H9 (cell line): ENCODE data around the gene MYO1D. TPM values are rescaled to one million over a fixed set of nuclear protein-coding genes. Genes with fewer than 3 reads are reported as not detected.
A peak's percentile ranks its signal among the peaks of the same experiment; 100 is the strongest.

ENCODE experiments used
- DNase-seq: peaks from one replicate; pipeline ENCODE4 v3.0.0-alpha.2; 2017
- H2AFZ ChIP-seq: one replicate; pipeline ENCODE4 v1.6.1; 2013; ENCODE audit warnings: mild to moderate bottlenecking, low read length, control low read depth, moderate library complexity
- H2AK5ac ChIP-seq: 2 replicates; pipeline ENCODE4 v1.6.1; 2013; ENCODE audit warnings: low read length, control low read depth, mixed read lengths; ENCODE audit not compliant: insufficient read length
- H2BK120ac ChIP-seq: one replicate; pipeline ENCODE4 v1.6.1; 2013; ENCODE audit warnings: low read depth, mild to moderate bottlenecking, low read length, control low read depth, inconsistent platforms; ENCODE audit not compliant: poor library complexity, severe bottlenecking
- H2BK12ac ChIP-seq: 2 replicates; pipeline ENCODE4 v1.6.1; 2013; ENCODE audit warnings: low read length, control low read depth, mixed read lengths, low read depth; ENCODE audit not compliant: insufficient read length
- H2BK15ac ChIP-seq: 2 replicates; pipeline ENCODE4 v1.6.1; 2013; ENCODE audit warnings: low read depth, low read length, control low read depth
- H2BK20ac ChIP-seq: one replicate; pipeline ENCODE4 v1.6.1; 2013; ENCODE audit warnings: low read depth, mild to moderate bottlenecking, low read length, control low read depth, inconsistent platforms; ENCODE audit not compliant: poor library complexity, severe bottlenecking
- H2BK5ac ChIP-seq: 2 replicates; pipeline ENCODE4 v1.6.1; 2013; ENCODE audit warnings: low read length, control low read depth, mixed read lengths; ENCODE audit not compliant: insufficient read length
- H3K14ac ChIP-seq: 2 replicates; pipeline ENCODE4 v1.6.1; 2013; ENCODE audit warnings: low read length, control low read depth; ENCODE audit not compliant: insufficient read depth
- H3K18ac ChIP-seq: 2 replicates; pipeline ENCODE4 v1.6.1; 2013; ENCODE audit warnings: low read depth, mild to moderate bottlenecking, mixed read lengths, low read length, control low read depth; ENCODE audit not compliant: insufficient read length
- H3K23ac ChIP-seq: 2 replicates; pipeline ENCODE4 v1.6.1; 2013; ENCODE audit warnings: low read length, control low read depth, mixed read lengths, low read depth; ENCODE audit not compliant: insufficient read length
- H3K23me2 ChIP-seq: 2 replicates; pipeline ENCODE4 v1.6.1; 2013; ENCODE audit warnings: low read depth, mild to moderate bottlenecking, mixed read lengths, low read length, control low read depth; ENCODE audit not compliant: insufficient read length, poor library complexity, severe bottlenecking
- H3K27ac ChIP-seq: 2 replicates; pipeline ENCODE4 v1.5.1; 2013; ENCODE audit warnings: low read length, control low read depth, mixed read lengths, low read depth; ENCODE audit not compliant: insufficient read length
- H3K27me3 ChIP-seq: 2 replicates; pipeline ENCODE4 v1.6.1; 2013; ENCODE audit warnings: low read length, control low read depth, inconsistent platforms; ENCODE audit not compliant: insufficient read depth
- H3K4ac ChIP-seq: 2 replicates; pipeline ENCODE4 v1.6.1; 2013; ENCODE audit warnings: low read depth, mild to moderate bottlenecking, control low read depth, inconsistent platforms, low read length, moderate library complexity
- H3K4me1 ChIP-seq: 2 replicates; pipeline ENCODE4 v1.6.1; 2013; ENCODE audit warnings: low read length, control low read depth, inconsistent platforms; ENCODE audit not compliant: insufficient read depth
- H3K4me2 ChIP-seq: 2 replicates; pipeline ENCODE4 v1.6.1; 2013; ENCODE audit warnings: low read length, control low read depth, mixed read lengths; ENCODE audit not compliant: insufficient read length, insufficient read depth
- H3K56ac ChIP-seq: 2 replicates; pipeline ENCODE4 v1.6.1; 2013; ENCODE audit warnings: low read depth, mild to moderate bottlenecking, mixed read lengths, low read length, control low read depth; ENCODE audit not compliant: insufficient read length
- H3K79me1 ChIP-seq: 2 replicates; pipeline ENCODE4 v1.6.1; 2013; ENCODE audit warnings: low read depth, mild to moderate bottlenecking, moderate library complexity, low read length, control low read depth, inconsistent platforms; ENCODE audit not compliant: insufficient read depth, poor library complexity, severe bottlenecking
- H3K79me2 ChIP-seq: 2 replicates; pipeline ENCODE4 v1.6.1; 2013; ENCODE audit warnings: low read length, control low read depth, inconsistent platforms; ENCODE audit not compliant: insufficient read depth
- H3K9ac ChIP-seq: 2 replicates; pipeline ENCODE4 v1.6.1; 2013; ENCODE audit warnings: low read length, control low read depth, mixed read lengths; ENCODE audit not compliant: insufficient read length; ENCODE audit errors: extremely low read depth
- H3K9me3 ChIP-seq: one replicate; pipeline ENCODE4 v1.6.1; 2013; ENCODE audit warnings: low read depth, low read length, inconsistent platforms; ENCODE audit not compliant: control insufficient read depth
- H3T11ph ChIP-seq: one replicate; pipeline ENCODE4 v1.6.1; 2013; ENCODE audit warnings: mild to moderate bottlenecking, low read length, control low read depth, inconsistent platforms
- H4K20me1 ChIP-seq: one replicate; pipeline ENCODE4 v1.6.1; 2013; ENCODE audit not compliant: control insufficient read depth, insufficient read length, insufficient read depth
- H4K5ac ChIP-seq: 2 replicates; pipeline ENCODE4 v1.6.1; 2013; ENCODE audit warnings: low read depth, mild to moderate bottlenecking, mixed read lengths, low read length, control low read depth; ENCODE audit not compliant: insufficient read length
- H4K8ac ChIP-seq: replicated peaks from 2 replicates; pipeline ENCODE4 v1.6.1; 2013; ENCODE audit warnings: low read length, control low read depth, mixed read lengths, low read depth; ENCODE audit not compliant: insufficient read length
- H4K91ac ChIP-seq: 2 replicates; pipeline ENCODE4 v1.6.1; 2013; ENCODE audit warnings: low read depth, mild to moderate bottlenecking, moderate library complexity, mixed read lengths, low read length, control low read depth; ENCODE audit not compliant: insufficient read length
- H3K27ac Mint-ChIP-seq, 3 experiments: 2 replicates in 2 of 3; 3 replicates in 1 of 3; pipeline ENCODE4 v1.8.0; 2020 to 2021; ENCODE audit warnings: mixed read lengths in 3 of 3, mild to moderate bottlenecking in 1 of 3, moderate library complexity in 1 of 3
- H3K27me3 Mint-ChIP-seq: 2 replicates; pipeline ENCODE4 v1.8.0; 2021; ENCODE audit warnings: low read depth, mild to moderate bottlenecking, moderate library complexity, mixed read lengths
- H3K36me3 Mint-ChIP-seq, 3 experiments: 2 replicates in 2 of 3; 3 replicates in 1 of 3; pipeline ENCODE4 v1.8.0; 2020 to 2021; ENCODE audit warnings: low read depth in 3 of 3, mixed read lengths in 3 of 3; ENCODE audit not compliant: insufficient read depth in 1 of 3
- H3K4me1 Mint-ChIP-seq, 2 experiments: 2 replicates each; pipeline ENCODE4 v1.8.0; 2020; ENCODE audit warnings: mixed read lengths in 2 of 2
- H3K4me3 Mint-ChIP-seq, 2 experiments: 2 replicates in 1 of 2; 3 replicates in 1 of 2; pipeline ENCODE4 v1.8.0; 2020 to 2021; ENCODE audit warnings: mild to moderate bottlenecking in 2 of 2, mixed read lengths in 2 of 2, moderate library complexity in 1 of 2
- H3K9me3 Mint-ChIP-seq, 2 experiments: 2 replicates in 1 of 2; 3 replicates in 1 of 2; pipeline ENCODE4 v1.8.0; 2020; ENCODE audit warnings: mild to moderate bottlenecking in 2 of 2, mixed read lengths in 2 of 2, moderate library complexity in 1 of 2
- WGBS: extraction: QIAGEN DNeasy Blood & Tissue Kit; methylation state at CpG from one replicate; pipeline ENCODE4 v1.1.7; 2013; ENCODE audit warnings: missing lambda C conversion rate, low lambda C conversion rate, mixed read lengths; ENCODE audit not compliant: insufficient read length; ENCODE audit errors: extremely low coverage; 5-methylcytosine and 5-hydroxymethylcytosine counted together
- total RNA-seq: library from RNA; stranded (reverse); gene quantifications from 2 replicates; pipeline ENCODE4 v1.2.1, GENCODE V29; 2021
- TF ChIP-seq, protein P1 (sequence below): fragments of 200-600 bp; sonication (generic); conservative IDR thresholded peaks from 3 replicates; pipeline ENCODE4 v1.8.0; 2021; ENCODE audit warnings: antibody characterized with exemption, mild to moderate bottlenecking

Gene MYO1D
- total RNA-seq, 1 experiment from 2014 or later, result 19.0 TPM

GRCh38 chr17:32794533-32795246 lies 82.2 kb downstream of the MYO1D start:
- Histone ChIP-seq H3K27me3 (no peaks in the 10 kb centered on the region), H3K23me2 (no peaks in the 10 kb centered on the region), H4K8ac (no peak overlapping the region), H3K9me3 (no peaks in the 10 kb centered on the region), H4K91ac (no peak overlapping the region), H2AK5ac (no peak overlapping the region), H3K27ac (no peak overlapping the region), H3K79me1 (no peaks in the 10 kb centered on the region), H3K23ac (no peak overlapping the region), H2BK15ac (no peak overlapping the region), H3K4me2 (no peak overlapping the region), H2BK120ac (no peak overlapping the region), H4K20me1 (no peaks in the 10 kb centered on the region), H2AFZ (no peak overlapping the region), H3K9ac (no peak overlapping the region), H3K4ac (no peak overlapping the region), H3K56ac (no peak overlapping the region), H4K5ac (no peak overlapping the region), H3K14ac (no peak overlapping the region), H3K79me2 (no peaks in the 10 kb centered on the region), H3K4me1 (no peaks in the 10 kb centered on the region; the same call in 1 of the 2 replicates), H2BK20ac (no peak overlapping the region), H2BK12ac (no peak overlapping the region), H2BK5ac (no peak overlapping the region), H3K18ac (no peak overlapping the region), H3T11ph (no peak overlapping the region)
- H3K9me3 Mint-ChIP-seq, result no peaks in the 10 kb centered on the region
- no peaks in the 10 kb centered on the region for H3K27me3 Mint-ChIP-seq
- no peak for DNase-seq
- peak overlapping the region in 1 of 3 experiments; percentile 7; a peak in 4 of 7 replicates for H3K27ac Mint-ChIP-seq
- H3K4me1 Mint-ChIP-seq, result peaks cover 4 to 7% of the 10 kb centered on the region in 2 experiments; a peak in 2 of 4 replicates
- H3K36me3 Mint-ChIP-seq, result no peaks in the 10 kb centered on the region
- WGBS, result no CpG with 5 or more reads among the region's 7 CpGs
- no peak overlapping the region for H3K4me3 Mint-ChIP-seq
- TF ChIP-seq, protein P1, sequence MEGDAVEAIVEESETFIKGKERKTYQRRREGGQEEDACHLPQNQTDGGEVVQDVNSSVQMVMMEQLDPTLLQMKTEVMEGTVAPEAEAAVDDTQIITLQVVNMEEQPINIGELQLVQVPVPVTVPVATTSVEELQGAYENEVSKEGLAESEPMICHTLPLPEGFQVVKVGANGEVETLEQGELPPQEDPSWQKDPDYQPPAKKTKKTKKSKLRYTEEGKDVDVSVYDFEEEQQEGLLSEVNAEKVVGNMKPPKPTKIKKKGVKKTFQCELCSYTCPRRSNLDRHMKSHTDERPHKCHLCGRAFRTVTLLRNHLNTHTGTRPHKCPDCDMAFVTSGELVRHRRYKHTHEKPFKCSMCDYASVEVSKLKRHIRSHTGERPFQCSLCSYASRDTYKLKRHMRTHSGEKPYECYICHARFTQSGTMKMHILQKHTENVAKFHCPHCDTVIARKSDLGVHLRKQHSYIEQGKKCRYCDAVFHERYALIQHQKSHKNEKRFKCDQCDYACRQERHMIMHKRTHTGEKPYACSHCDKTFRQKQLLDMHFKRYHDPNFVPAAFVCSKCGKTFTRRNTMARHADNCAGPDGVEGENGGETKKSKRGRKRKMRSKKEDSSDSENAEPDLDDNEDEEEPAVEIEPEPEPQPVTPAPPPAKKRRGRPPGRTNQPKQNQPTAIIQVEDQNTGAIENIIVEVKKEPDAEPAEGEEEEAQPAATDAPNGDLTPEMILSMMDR, result no peak
